NT2/D1 (cell line): ENCODE results near the gene KLF16.

Source experiments
- SUZ12 ChIP-seq: IDR thresholded peaks from 2 replicates; pipeline ENCODE4 v1.6.1; 2011; ENCODE audit not compliant: insufficient read length, insufficient read depth; ENCODE audit errors: extremely low read depth
- YY1 ChIP-seq: IDR thresholded peaks from 2 replicates; pipeline ENCODE4 v1.6.1; 2011; ENCODE audit not compliant: insufficient read length, insufficient read depth

DNA sequence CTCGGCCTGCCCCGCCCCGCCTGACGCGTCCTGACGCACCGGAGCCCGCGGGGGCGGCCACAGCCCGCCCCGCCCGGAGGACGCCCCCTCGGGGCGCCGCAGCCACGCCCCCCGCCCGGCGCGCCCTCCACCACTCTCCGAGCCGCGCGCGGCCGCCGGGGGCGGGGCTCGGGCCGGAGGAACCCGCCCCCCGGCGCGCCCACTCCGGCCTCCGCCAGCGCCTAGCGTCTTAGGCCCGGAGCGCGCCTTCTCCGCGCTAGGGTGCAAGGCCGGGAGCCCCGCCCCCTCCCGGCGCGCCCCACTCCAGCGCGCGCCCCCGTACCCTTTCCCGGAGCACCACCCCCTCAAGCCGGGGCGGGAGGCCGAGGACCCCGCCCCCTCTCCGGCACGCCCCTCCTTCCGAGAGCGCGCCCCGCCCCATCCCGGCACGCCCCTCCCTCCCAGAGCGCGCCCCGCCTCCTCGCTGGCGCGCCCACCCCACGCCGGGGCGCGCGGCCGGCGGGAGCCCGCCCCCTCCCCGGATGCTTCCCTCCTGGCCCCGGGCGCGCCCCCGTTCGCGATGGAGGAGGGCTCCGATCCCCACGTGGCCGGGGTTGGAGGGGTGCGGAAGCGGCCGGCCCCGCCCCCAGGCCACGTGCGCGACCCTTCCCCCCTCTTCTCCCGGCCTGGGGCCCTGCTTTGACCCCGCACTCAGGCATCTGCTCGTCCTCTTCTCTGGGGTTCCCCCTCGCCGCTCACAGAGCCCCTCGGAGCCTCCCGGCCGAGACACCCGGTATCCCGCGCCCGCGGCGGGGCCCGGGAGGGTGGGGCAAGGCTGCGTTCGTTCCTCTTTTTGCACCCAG is 480 bp upstream of the KLF16 start:
- TF ChIP-seq YY1 (no peak), SUZ12 (no peak)
